IMR-90 (cell line): ENCODE results near the gene KCNQ1. TPM values are rescaled to one million over a fixed set of nuclear protein-coding genes. Genes with fewer than 3 reads are reported as not detected.

ENCODE experiments used
- ATAC-seq: fragments of 200-7000 bp; cut with Tn5 transposase; 2 replicates; pipeline ENCODE4 v1.9.1; 2020; ENCODE audit warnings: low read depth, mild to moderate bottlenecking, moderate library complexity
- BruUV-seq: library from RNA; stranded (reverse); fragments of 400-500 nt; replicated peaks from 2 replicates; lab custom pipeline; 2021; lab: Mats Ljungman, UMichigan
- CTCF ChIA-PET: fragments of 300-600 bp; formaldehyde crosslinking; extraction: SDS; loops from one replicate; lab custom pipeline; 2021; ENCODE audit warnings: antibody characterized with exemption; lab: Yijun Ruan, JAX
- POLR2A ChIA-PET: fragments of 300-600 bp; sonication (Branson Sonifier 250); formaldehyde crosslinking; loops from one replicate; lab custom pipeline; 2022; ENCODE audit warnings: antibody characterized with exemption; ENCODE audit not compliant: unreplicated experiment; lab: Charles Lee
- DNase-seq: peaks from one replicate; pipeline ENCODE4 v3.0.0; 2013
- H2AFZ ChIP-seq: replicated peaks from 2 replicates; pipeline ENCODE3; 2013; ENCODE audit warnings: low read length, mild to moderate bottlenecking; ENCODE audit not compliant: poor library complexity
- H2AK5ac ChIP-seq: 2 replicates; pipeline ENCODE4 v1.6.1; 2013; ENCODE audit warnings: low read depth, low read length, inconsistent platforms
- H2AK9ac ChIP-seq: replicated peaks from 2 replicates; pipeline ENCODE3; 2013; ENCODE audit warnings: mild to moderate bottlenecking, low read depth, low read length, moderate library complexity; ENCODE audit not compliant: poor library complexity
- H2BK120ac ChIP-seq: 2 replicates; pipeline ENCODE4 v1.6.1; 2013; ENCODE audit warnings: low read depth, low read length, inconsistent platforms
- H2BK15ac ChIP-seq: 3 replicates; pipeline ENCODE4 v1.6.1; 2013; ENCODE audit warnings: low read depth, low read length, inconsistent platforms
- H2BK20ac ChIP-seq: 2 replicates; pipeline ENCODE4 v1.6.1; 2013; ENCODE audit warnings: low read depth, mild to moderate bottlenecking, inconsistent platforms, low read length, moderate library complexity
- H2BK5ac ChIP-seq: 2 replicates; pipeline ENCODE4 v1.6.1; 2013; ENCODE audit warnings: mild to moderate bottlenecking, low read depth, low read length, inconsistent platforms; ENCODE audit not compliant: poor library complexity, severe bottlenecking
- H3K14ac ChIP-seq: replicated peaks from 2 replicates; pipeline ENCODE4 v1.6.1; 2013; ENCODE audit warnings: low read depth, low read length, inconsistent platforms
- H3K18ac ChIP-seq: 2 replicates; pipeline ENCODE4 v1.6.1; 2013; ENCODE audit warnings: low read depth, low read length, control low read depth
- H3K23ac ChIP-seq: 2 replicates; pipeline ENCODE4 v1.6.1; 2013; ENCODE audit warnings: low read depth, low read length, inconsistent platforms
- H3K27ac ChIP-seq: 2 replicates; pipeline ENCODE4 v1.5.1; 2013; ENCODE audit warnings: mild to moderate bottlenecking, control low read depth, low read length; ENCODE audit not compliant: insufficient read depth
- H3K27me3 ChIP-seq: 2 replicates; pipeline ENCODE4 v1.6.1; 2013; ENCODE audit warnings: low read length; ENCODE audit not compliant: control insufficient read depth, insufficient read depth
- H3K36me3 ChIP-seq: 2 replicates; pipeline ENCODE4 v1.6.1; 2013; ENCODE audit warnings: low read length, mixed read lengths; ENCODE audit not compliant: control insufficient read depth, insufficient read depth
- H3K4ac ChIP-seq: 2 replicates; pipeline ENCODE4 v1.6.1; 2013; ENCODE audit warnings: low read depth, low read length, inconsistent platforms
- H3K4me1 ChIP-seq: 2 replicates; pipeline ENCODE4 v1.6.1; 2013; ENCODE audit warnings: low read length, mixed read lengths; ENCODE audit not compliant: control insufficient read depth, insufficient read depth
- H3K4me2 ChIP-seq: 2 replicates; pipeline ENCODE4 v1.6.1; 2013; ENCODE audit warnings: low read depth, mild to moderate bottlenecking, control low read depth, low read length, moderate library complexity
- H3K4me3 ChIP-seq: 2 replicates; pipeline ENCODE4 v1.5.1; 2013; ENCODE audit warnings: low read depth, mild to moderate bottlenecking, control low read depth, low read length, moderate library complexity; ENCODE audit not compliant: insufficient read depth
- H3K56ac ChIP-seq: 2 replicates; pipeline ENCODE4 v1.6.1; 2013; ENCODE audit warnings: low read length, inconsistent platforms; ENCODE audit not compliant: insufficient read depth; ENCODE audit errors: extremely low read depth
- H3K79me1 ChIP-seq, 2 experiments: 2 replicates each; pipeline ENCODE4 v1.6.1; 2013; ENCODE audit warnings: low read length in 2 of 2, inconsistent platforms in 1 of 2, low read depth in 1 of 2
- H3K9ac ChIP-seq: 2 replicates; pipeline ENCODE4 v1.6.1; 2013; ENCODE audit warnings: low read depth, low read length, control low read depth
- H3K9me1 ChIP-seq: 2 replicates; pipeline ENCODE4 v1.6.1; 2013; ENCODE audit warnings: low read length, inconsistent platforms; ENCODE audit not compliant: insufficient read depth
- H3K9me3 ChIP-seq: 2 replicates; pipeline ENCODE4 v1.6.1; 2013; ENCODE audit warnings: low read length; ENCODE audit not compliant: control insufficient read depth, insufficient read depth
- H4K20me1 ChIP-seq: 2 replicates; pipeline ENCODE4 v1.6.1; 2013; ENCODE audit warnings: low read length, inconsistent platforms; ENCODE audit not compliant: insufficient read depth
- H4K5ac ChIP-seq: 2 replicates; pipeline ENCODE4 v1.6.1; 2013; ENCODE audit warnings: mild to moderate bottlenecking, low read depth, low read length, control low read depth
- H4K8ac ChIP-seq, 2 experiments: 2 replicates each; pipeline ENCODE4 v1.6.1; 2013; ENCODE audit warnings: low read depth in 2 of 2, low read length in 2 of 2, control low read depth in 1 of 2, inconsistent platforms in 1 of 2
- H4K91ac ChIP-seq: 2 replicates; pipeline ENCODE4 v1.6.1; 2013; ENCODE audit warnings: low read depth, low read length, inconsistent platforms; ENCODE audit not compliant: insufficient read depth
- BHLHE40 ChIP-seq: fragments of 150-350 bp; IDR thresholded peaks from 2 replicates; pipeline ENCODE4 v1.6.1; 2016; ENCODE audit warnings: mild to moderate bottlenecking, low read depth, low read length
- CEBPB ChIP-seq: IDR thresholded peaks from 2 replicates; pipeline ENCODE4 v1.6.1; 2012; ENCODE audit warnings: low read depth, low read length, improper control_type of control experiment
- CHD1 ChIP-seq: IDR thresholded peaks from 2 replicates; pipeline ENCODE4 v1.6.1; 2012; ENCODE audit warnings: low read depth, low read length, improper control_type of control experiment
- FOS ChIP-seq: fragments of 150-350 bp; IDR thresholded peaks from 2 replicates; pipeline ENCODE4 v1.6.1; 2016; ENCODE audit warnings: low read depth, low read length
- MAFK ChIP-seq: IDR thresholded peaks from 2 replicates; pipeline ENCODE4 v1.6.1; 2012; ENCODE audit warnings: low read depth, low read length, improper control_type of control experiment
- MAZ ChIP-seq: IDR thresholded peaks from 2 replicates; pipeline ENCODE4 v1.6.1; 2012; ENCODE audit warnings: low read depth, mild to moderate bottlenecking, low read length, improper control_type of control experiment, moderate library complexity, borderline replicate concordance
- MXI1 ChIP-seq: IDR thresholded peaks from 2 replicates; pipeline ENCODE4 v1.6.1; 2012; ENCODE audit warnings: low read depth, mild to moderate bottlenecking, low read length, moderate library complexity, borderline replicate concordance
- NFE2L2 ChIP-seq: fragments of 150-350 bp; IDR thresholded peaks from 2 replicates; pipeline ENCODE4 v1.6.1; 2016; ENCODE audit warnings: low read depth, mild to moderate bottlenecking, low read length
- POLR2A ChIP-seq: IDR thresholded peaks from 2 replicates; pipeline ENCODE4 v1.6.1; 2012; ENCODE audit warnings: mild to moderate bottlenecking, low read depth, low read length
- RAD21 ChIP-seq: IDR thresholded peaks from 2 replicates; pipeline ENCODE4 v1.6.1; 2012; ENCODE audit warnings: low read length, improper control_type of control experiment
- RCOR1 ChIP-seq: IDR thresholded peaks from 2 replicates; pipeline ENCODE4 v1.6.1; 2012; ENCODE audit warnings: mild to moderate bottlenecking, low read length, improper control_type of control experiment; ENCODE audit not compliant: insufficient replicate concordance
- RFX5 ChIP-seq: IDR thresholded peaks from 2 replicates; pipeline ENCODE4 v1.8.0; 2012; ENCODE audit warnings: low read depth, mild to moderate bottlenecking, low read length, moderate library complexity
- SMC3 ChIP-seq: fragments of 150-350 bp; IDR thresholded peaks from 2 replicates; pipeline ENCODE4 v1.6.1; 2016; ENCODE audit warnings: low read depth, mild to moderate bottlenecking, antibody characterized with exemption, low read length, moderate library complexity
- WGBS, 2 experiments: methylation state at CpG; one replicate each; pipeline versions ENCODE4 v1.1.5 to v1.1.7; 2013; ENCODE audit warnings: missing lambda C conversion rate in 2 of 2; ENCODE audit not compliant: insufficient read length in 1 of 2; ENCODE audit errors: extremely low coverage in 2 of 2; 5-methylcytosine and 5-hydroxymethylcytosine counted together
- dilution Hi-C: fragments of 300-500 bp; cut with HindIII; formaldehyde crosslinking; loops from one replicate; pipeline ENCODE4 v1.14.3; 2018; ENCODE audit warnings: low sequenced_read_pairs; ENCODE audit not compliant: unreplicated experiment
- in situ Hi-C: fragments of 300-500 bp; cut with MboI; formaldehyde crosslinking; loops from 3 replicates; pipeline ENCODE4 v1.14.3; 2019; ENCODE audit warnings: low sequenced_read_pairs, inconsistent platforms, mixed read lengths
- intact Hi-C: fragments of 100-400 bp; cut with micrococcal nuclease; formaldehyde crosslinking; loops from 2 replicates; pipeline ENCODE4 v1.10.0; 2022
- polyA plus RNA-seq, 3 experiments: library from polyadenylated mRNA; depleted of rRNA; stranded (reverse); fragments of >200 nt; gene quantifications; 2 replicates each; pipeline ENCODE4 v1.2.3, GENCODE V29; 2012; ENCODE audit warnings: low replicate concordance in 1 of 3
- total RNA-seq: library from RNA; depleted of rRNA; stranded (reverse); fragments of >200 nt; gene quantifications from 2 replicates; pipeline ENCODE4 v1.2.3, GENCODE V29; 2012
- TF ChIP-seq, protein P1 (sequence below): fragments of 150-350 bp; IDR thresholded peaks from 2 replicates; pipeline ENCODE4 v1.6.1; 2016; ENCODE audit warnings: low read depth, mild to moderate bottlenecking, low read length, moderate library complexity, borderline replicate concordance
- TF ChIP-seq, protein P2 (sequence below): conservative IDR thresholded peaks from 2 replicates; pipeline ENCODE4 v1.5.1; 2012; ENCODE audit warnings: mild to moderate bottlenecking, low read depth, low read length, improper control_type of control experiment
- TF ChIP-seq, protein P3 (sequence below): fragments of 150-350 bp; IDR thresholded peaks from 2 replicates; pipeline ENCODE4 v1.6.1; 2017; ENCODE audit warnings: mild to moderate bottlenecking, antibody characterized with exemption, low read length, low read depth

Gene KCNQ1
- total and polyA plus RNA-seq, 2 of the 4 experiments (the other 2 are of a cell fraction) = 0.07 TPM; not detected in 1

DNA sequence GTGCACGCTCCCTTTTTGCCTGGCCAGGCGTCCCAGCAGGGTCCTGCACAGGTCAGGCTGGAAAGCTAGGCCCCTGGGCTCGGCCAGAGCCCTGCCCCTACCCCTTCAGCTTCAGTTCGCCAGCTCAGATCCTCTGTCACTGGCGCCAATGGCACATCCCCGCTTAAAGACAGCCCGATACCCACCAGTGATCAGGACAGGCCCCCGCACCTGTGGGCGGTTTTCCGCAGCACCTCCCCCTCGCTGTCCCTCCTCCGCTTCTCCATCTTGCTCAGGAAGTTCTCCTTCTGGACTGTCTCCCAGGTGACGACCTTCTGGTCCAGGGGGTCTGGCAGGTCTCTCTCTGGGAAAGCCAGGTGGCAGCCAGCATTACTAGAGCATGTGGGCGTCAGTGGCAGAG lies 38.4 kb upstream of the KCNQ1 start:
- H2BK120ac ChIP-seq = no peak overlapping the region
- no peaks in the 10 kb centered on the region for H3K9me1 ChIP-seq
- H3K79me1 ChIP-seq = peaks cover 0 to 19% of the 10 kb centered on the region in 2 experiments; a peak in 3 of 4 replicates
- no peak overlapping the region for H2AK5ac ChIP-seq
- intact Hi-C loops = no loop called here
- H2AK9ac ChIP-seq = no peak overlapping the region
- ChIA-PET POLR2A (no interaction called here), CTCF (no interaction called here)
- no peak overlapping the region for H3K14ac ChIP-seq
- no peak overlapping the region for H3K9ac ChIP-seq
- H3K23ac ChIP-seq = no peak overlapping the region
- H3K4me2 ChIP-seq = no peak overlapping the region
- H4K20me1 ChIP-seq = no peaks in the 10 kb centered on the region
- H3K27ac ChIP-seq = no peak overlapping the region
- no peak overlapping the region for H2BK5ac ChIP-seq
- ATAC-seq = no peak
- in situ Hi-C loops = no loop called here
- no peak overlapping the region for H2BK15ac ChIP-seq
- TF ChIP-seq RFX5 (no peak), RAD21 (no peak), MAZ (no peak), BHLHE40 (no peak), CHD1 (no peak), MXI1 (no peak), MAFK (no peak), FOS (no peak), RCOR1 (no peak), POLR2A (no peak), SMC3 (no peak), NFE2L2 (no peak), CEBPB (no peak)
- TF ChIP-seq, protein P1, sequence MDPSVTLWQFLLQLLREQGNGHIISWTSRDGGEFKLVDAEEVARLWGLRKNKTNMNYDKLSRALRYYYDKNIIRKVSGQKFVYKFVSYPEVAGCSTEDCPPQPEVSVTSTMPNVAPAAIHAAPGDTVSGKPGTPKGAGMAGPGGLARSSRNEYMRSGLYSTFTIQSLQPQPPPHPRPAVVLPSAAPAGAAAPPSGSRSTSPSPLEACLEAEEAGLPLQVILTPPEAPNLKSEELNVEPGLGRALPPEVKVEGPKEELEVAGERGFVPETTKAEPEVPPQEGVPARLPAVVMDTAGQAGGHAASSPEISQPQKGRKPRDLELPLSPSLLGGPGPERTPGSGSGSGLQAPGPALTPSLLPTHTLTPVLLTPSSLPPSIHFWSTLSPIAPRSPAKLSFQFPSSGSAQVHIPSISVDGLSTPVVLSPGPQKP = no peak
- TF ChIP-seq, protein P2, sequence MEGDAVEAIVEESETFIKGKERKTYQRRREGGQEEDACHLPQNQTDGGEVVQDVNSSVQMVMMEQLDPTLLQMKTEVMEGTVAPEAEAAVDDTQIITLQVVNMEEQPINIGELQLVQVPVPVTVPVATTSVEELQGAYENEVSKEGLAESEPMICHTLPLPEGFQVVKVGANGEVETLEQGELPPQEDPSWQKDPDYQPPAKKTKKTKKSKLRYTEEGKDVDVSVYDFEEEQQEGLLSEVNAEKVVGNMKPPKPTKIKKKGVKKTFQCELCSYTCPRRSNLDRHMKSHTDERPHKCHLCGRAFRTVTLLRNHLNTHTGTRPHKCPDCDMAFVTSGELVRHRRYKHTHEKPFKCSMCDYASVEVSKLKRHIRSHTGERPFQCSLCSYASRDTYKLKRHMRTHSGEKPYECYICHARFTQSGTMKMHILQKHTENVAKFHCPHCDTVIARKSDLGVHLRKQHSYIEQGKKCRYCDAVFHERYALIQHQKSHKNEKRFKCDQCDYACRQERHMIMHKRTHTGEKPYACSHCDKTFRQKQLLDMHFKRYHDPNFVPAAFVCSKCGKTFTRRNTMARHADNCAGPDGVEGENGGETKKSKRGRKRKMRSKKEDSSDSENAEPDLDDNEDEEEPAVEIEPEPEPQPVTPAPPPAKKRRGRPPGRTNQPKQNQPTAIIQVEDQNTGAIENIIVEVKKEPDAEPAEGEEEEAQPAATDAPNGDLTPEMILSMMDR = no peak
- TF ChIP-seq, protein P3, sequence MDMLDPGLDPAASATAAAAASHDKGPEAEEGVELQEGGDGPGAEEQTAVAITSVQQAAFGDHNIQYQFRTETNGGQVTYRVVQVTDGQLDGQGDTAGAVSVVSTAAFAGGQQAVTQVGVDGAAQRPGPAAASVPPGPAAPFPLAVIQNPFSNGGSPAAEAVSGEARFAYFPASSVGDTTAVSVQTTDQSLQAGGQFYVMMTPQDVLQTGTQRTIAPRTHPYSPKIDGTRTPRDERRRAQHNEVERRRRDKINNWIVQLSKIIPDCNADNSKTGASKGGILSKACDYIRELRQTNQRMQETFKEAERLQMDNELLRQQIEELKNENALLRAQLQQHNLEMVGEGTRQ = no peak
- dilution Hi-C loops = no loop called here
- peaks cover 14% of the 10 kb centered on the region for H3K36me3 ChIP-seq
- no peak overlapping the region for H4K91ac ChIP-seq
- no peak overlapping the region for H4K8ac ChIP-seq
- peaks cover 4% of the 10 kb centered on the region; the same call in 1 of the 2 replicates for H3K4me1 ChIP-seq
- DNase-seq = no peak
- H3K4ac ChIP-seq = no peak overlapping the region
- H3K4me3 ChIP-seq = no peak overlapping the region
- no TSS peak for BruUV-seq
- H3K27me3 ChIP-seq = peaks cover 21% of the 10 kb centered on the region
- no peak overlapping the region for H2AFZ ChIP-seq
- no peak overlapping the region for H2BK20ac ChIP-seq
- no peak overlapping the region for H3K56ac ChIP-seq
- H4K5ac ChIP-seq = no peak overlapping the region
- WGBS, 2 experiments = 76% methylated on average over 4 of the region's 14 CpGs; no CpG with 5 or more reads in 1 of the 2 experiments
- H3K18ac ChIP-seq = no peak overlapping the region
- H3K9me3 ChIP-seq = no peaks in the 10 kb centered on the region
